ENCODE measurements around the gene FAM200A.

Gene FAM200A

DNA sequence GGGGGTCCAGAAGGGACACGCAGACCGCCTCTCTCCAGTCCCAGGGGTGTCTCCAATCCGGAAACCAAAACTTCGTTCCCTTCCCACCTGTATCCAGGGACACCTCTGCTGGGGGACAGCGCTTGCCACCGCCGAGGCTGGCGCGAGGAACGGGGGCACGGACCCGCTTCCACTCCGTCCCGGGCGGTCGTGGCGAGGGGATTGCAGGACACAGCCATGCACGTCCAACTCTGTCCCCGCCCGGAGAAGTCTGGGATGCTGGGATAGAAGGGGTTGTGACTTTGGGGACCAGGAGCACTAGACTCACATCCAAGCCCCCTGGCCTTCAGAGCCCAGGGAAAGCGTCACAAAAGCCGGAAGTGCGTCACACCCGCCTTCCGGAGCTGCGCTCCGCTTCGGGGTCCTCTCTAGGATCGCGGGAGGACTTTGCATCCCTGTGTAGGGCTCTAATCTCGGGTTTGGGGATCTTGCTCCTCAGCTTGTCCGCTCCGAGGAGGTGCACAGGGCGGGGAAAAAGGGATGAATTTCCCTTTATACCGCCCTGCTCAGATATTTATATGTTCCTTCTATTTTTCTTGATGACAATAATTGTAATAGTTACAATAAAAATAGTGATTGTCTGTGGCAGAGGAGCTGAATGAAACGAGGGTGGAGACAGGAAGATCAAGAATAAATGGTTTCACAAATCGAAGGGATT lies at the start of gene FAM200A (continued):
- TF ChIP-seq, protein P1, sequence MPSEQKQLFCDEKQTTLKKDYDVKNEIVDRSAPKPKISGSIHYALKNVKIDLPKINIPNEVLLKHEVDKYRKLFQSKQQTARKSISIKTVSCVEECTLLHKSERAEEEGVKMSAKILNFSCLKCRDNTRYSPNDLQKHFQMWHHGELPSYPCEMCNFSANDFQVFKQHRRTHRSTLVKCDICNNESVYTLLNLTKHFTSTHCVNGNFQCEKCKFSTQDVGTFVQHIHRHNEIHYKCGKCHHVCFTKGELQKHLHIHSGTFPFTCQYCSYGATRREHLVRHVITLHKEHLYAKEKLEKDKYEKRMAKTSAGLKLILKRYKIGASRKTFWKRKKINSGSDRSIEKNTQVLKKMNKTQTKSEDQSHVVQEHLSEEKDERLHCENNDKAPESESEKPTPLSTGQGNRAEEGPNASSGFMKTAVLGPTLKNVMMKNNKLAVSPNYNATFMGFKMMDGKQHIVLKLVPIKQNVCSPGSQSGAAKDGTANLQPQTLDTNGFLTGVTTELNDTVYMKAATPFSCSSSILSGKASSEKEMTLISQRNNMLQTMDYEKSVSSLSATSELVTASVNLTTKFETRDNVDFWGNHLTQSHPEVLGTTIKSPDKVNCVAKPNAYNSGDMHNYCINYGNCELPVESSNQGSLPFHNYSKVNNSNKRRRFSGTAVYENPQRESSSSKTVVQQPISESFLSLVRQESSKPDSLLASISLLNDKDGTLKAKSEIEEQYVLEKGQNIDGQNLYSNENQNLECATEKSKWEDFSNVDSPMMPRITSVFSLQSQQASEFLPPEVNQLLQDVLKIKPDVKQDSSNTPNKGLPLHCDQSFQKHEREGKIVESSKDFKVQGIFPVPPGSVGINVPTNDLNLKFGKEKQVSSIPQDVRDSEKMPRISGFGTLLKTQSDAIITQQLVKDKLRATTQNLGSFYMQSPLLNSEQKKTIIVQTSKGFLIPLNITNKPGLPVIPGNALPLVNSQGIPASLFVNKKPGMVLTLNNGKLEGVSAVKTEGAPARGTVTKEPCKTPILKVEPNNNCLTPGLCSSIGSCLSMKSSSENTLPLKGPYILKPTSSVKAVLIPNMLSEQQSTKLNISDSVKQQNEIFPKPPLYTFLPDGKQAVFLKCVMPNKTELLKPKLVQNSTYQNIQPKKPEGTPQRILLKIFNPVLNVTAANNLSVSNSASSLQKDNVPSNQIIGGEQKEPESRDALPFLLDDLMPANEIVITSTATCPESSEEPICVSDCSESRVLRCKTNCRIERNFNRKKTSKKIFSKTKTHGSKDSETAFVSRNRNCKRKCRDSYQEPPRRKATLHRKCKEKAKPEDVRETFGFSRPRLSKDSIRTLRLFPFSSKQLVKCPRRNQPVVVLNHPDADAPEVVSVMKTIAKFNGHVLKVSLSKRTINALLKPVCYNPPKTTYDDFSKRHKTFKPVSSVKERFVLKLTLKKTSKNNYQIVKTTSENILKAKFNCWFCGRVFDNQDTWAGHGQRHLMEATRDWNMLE (tag by site-specific recombination; conservative IDR thresholded peaks at IDR 0.05; ENCODE audit: low read depth): peak; percentile 96
- TF ChIP-seq BCL11A (tag by site-specific recombination; IDR thresholded peaks at IDR 0.05; ENCODE audit: low read depth): no peak
- peak; percentile 67 for TF ChIP-seq KLF8 (tag by site-specific recombination; IDR thresholded peaks at IDR 0.05)
- TF ChIP-seq PRDM1 (tag by site-specific recombination; IDR thresholded peaks at IDR 0.05): no peak
- peak; percentile 79 for TF ChIP-seq SP2 (tag by site-specific recombination; IDR thresholded peaks at IDR 0.05)
- no peak for TF ChIP-seq ZBTB7A (tag by site-specific recombination; IDR thresholded peaks at IDR 0.05; ENCODE audit: low read depth)
- no peak for TF ChIP-seq ZNF274 (IDR thresholded peaks at IDR 0.05; ENCODE audit: low read length)
- TF ChIP-seq ZNF274 (tag by site-specific recombination; IDR thresholded peaks at IDR 0.05; ENCODE audit: borderline replicate concordance): no peak
- no peak for TF ChIP-seq ZNF510 (tag by site-specific recombination; IDR thresholded peaks at IDR 0.05; ENCODE audit: insufficient replicate concordance)
- no peak for TF ChIP-seq SCRT1 (tag by site-specific recombination; IDR thresholded peaks at IDR 0.05; ENCODE audit: borderline replicate concordance)
- peak; percentile 46 for TF ChIP-seq SP3 (tag by site-specific recombination; IDR thresholded peaks at IDR 0.05)
- TF ChIP-seq, protein P2, sequence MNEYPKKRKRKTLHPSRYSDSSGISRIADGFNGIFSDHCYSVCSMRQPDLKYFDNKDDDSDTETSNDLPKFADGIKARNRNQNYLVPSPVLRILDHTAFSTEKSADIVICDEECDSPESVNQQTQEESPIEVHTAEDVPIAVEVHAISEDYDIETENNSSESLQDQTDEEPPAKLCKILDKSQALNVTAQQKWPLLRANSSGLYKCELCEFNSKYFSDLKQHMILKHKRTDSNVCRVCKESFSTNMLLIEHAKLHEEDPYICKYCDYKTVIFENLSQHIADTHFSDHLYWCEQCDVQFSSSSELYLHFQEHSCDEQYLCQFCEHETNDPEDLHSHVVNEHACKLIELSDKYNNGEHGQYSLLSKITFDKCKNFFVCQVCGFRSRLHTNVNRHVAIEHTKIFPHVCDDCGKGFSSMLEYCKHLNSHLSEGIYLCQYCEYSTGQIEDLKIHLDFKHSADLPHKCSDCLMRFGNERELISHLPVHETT (tag by site-specific recombination; IDR thresholded peaks at IDR 0.05): peak; percentile 88
- peak; percentile 80 for TF ChIP-seq ZBTB8A (tag by site-specific recombination; IDR thresholded peaks at IDR 0.05)
- TF ChIP-seq ZNF266 (tag by site-specific recombination; IDR thresholded peaks at IDR 0.05; ENCODE audit: low read depth): no peak
- peak; percentile 97 for TF ChIP-seq MZF1 (tag by site-specific recombination; IDR thresholded peaks at IDR 0.05; ENCODE audit: borderline replicate concordance)
- peak; percentile 28; the same call in 1 of the 2 replicates for TF ChIP-seq HIC1 (tag by site-specific recombination; IDR thresholded peaks at IDR 0.05)
- TF ChIP-seq ZNF501 (tag by site-specific recombination; IDR thresholded peaks at IDR 0.05): peak; percentile 77; the same call in 1 of the 2 replicates
- TF ChIP-seq ZNF423 (tag by site-specific recombination; IDR thresholded peaks at IDR 0.05): no peak
- TF ChIP-seq CTCF (tag by site-specific recombination; IDR thresholded peaks at IDR 0.05): no peak
- no peak for TF ChIP-seq PRDM6 (tag by site-specific recombination; IDR thresholded peaks at IDR 0.05)
- 0 out of 2 replicates have a peak, but pooled peaks have one; percentile 10 for TF ChIP-seq BCL6B (tag by site-specific recombination; IDR thresholded peaks at IDR 0.05)
- no peak for TF ChIP-seq ZNF416 (tag by site-specific recombination; IDR thresholded peaks at IDR 0.05)
- no peak; the same call in 1 of the 2 replicates for TF ChIP-seq ZBTB6 (tag by site-specific recombination; IDR thresholded peaks at IDR 0.05)
